Mesenteric fat pad (tissue), 1 donor: Measurements from ENCODE around the gene RSPH4A. TPM values are rescaled to one million over a fixed set of nuclear protein-coding genes. Genes with fewer than 3 reads are reported as not detected.
A peak's percentile ranks its signal among the peaks of the same experiment; 100 is the strongest.
"Not testable (repeated sequence)": the region's sequence is repeated elsewhere in the genome, so short reads cannot be mapped to it uniquely, and the experiment has no call there.

Experiments
- DNase-seq: peaks from one replicate; pipeline ENCODE4 v3.0.0-alpha.2; 2020; ENCODE audit warnings: low spot score
- total RNA-seq: library from RNA; stranded (reverse); fragmentation: NEBNext Ultra II Directional; extraction: Animal tissue kit (Norgen Biotek cat#: 25700); gene quantifications from one replicate; pipeline ENCODE4 v1.2.1, GENCODE V29; 2021
- donor health status: DM: yes; HTN: yes; CAD: no.

RSPH4A gene
- total RNA-seq, 1 donor from 2014 or later: 0.58 TPM

GRCh38 chr6:116625872-116626271 lies 9.6 kb downstream of the RSPH4A start:
- no peak for DNase-seq

DNA sequence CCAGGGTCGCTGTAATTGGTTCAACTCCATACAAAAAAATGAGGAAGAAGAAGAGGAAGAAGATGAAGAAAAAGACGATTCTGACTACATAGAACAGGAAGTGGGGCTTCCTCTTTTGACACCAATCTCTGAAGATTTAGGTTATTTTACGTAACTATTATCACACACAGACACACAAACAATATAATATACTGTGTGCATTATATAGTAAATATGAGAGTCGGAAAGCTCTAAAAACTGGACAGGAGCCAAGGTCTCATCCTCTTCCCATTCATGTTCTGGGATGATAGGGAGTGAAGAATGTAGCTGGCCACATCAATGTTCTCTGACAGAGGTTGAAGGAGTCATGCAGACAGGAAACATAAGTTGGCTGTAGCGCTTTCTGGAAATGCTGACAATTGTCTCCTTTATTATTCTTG lies 13.3 kb downstream of the RSPH4A start:
- DNase-seq: no peak

- no peak for DNase-seq
Observed at GRCh38 chr6:116631379-116631990, 15.2 kb downstream of the RSPH4A start.

DNA sequence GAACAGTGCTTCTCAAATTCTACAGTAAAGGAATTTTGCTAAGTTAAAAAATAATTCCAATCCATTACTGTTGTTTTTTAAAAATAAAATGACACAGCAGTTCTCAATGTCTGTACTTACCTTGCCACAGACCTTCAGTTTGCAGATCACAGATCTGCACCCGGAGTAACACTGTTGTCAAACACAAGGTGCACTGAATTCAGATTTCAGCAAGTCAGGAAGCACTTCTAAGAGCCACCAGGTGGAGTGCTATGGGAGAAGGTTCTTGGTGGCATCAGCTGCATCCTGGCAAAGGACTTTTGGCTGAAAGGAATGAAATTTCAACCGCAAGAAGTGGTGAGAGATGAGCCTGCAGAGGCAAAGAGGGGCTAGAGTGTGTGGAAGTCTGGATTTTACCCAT lies 17.4 kb downstream of the RSPH4A start:
- DNase-seq: no peak

GRCh38 chr6:116648156-116648555 lies 31.9 kb downstream of the RSPH4A start:
- no peak for DNase-seq

DNA sequence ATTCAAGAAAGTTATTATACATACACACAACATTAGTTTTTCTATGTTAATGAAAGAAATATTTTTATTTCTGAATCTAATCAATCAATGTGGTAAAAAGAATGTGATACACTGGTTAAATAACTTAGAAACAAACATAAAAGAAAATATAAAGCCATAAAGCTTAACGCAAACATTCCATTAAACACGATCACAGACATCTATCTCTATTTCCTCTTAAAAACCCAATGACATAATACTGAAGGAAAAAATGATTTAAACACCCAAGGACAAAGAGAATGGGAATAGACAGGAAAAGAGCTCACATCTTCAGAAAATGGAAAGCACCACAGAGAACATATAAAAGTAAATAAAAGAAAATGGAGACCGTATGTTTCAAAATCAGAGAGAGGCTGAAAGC lies 32.9 kb downstream of the RSPH4A start:
- no peak for DNase-seq

- DNase-seq: no peak
Observed at GRCh38 chr6:116651916-116652315, 35.6 kb downstream of the RSPH4A start.

DNA sequence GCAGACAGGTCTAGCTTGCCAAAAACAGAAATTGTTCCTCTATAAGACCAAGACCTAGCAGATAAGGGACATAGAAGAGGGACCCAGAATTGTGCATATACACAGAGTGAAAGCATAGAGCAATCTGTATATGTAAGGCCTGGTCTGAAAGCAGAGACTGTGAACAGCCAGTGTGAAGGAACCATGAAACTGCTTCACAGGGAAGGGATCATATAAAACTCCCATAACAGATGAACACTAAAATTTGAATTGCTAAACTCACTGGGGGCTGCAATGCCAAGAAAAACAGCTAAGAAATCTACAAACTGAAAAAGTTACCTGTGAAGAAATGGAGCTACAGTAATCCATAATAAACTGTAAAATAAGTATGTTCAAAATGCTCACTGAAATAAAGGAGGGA lies 45.3 kb downstream of the RSPH4A start:
- no peak for DNase-seq

DNA sequence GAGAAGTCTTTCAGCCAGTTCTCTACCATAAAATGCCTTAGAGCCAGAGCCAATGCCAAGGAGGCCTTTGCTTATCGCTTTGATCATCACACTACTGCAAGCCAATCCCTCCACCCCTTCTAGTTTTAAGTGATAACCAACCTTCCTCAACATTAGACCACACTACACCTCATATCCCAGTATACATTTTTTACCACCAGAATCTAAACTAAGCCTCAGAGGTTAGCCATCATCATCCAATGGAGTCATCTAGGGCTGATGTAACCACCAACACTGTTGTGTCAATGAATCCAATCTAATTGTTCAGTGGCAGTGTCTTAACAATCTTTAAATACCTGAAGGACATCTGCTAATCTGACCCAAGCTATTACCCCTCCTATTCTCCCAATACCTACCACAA lies 45.9 kb downstream of the RSPH4A start:
- DNase-seq: no peak

DNA sequence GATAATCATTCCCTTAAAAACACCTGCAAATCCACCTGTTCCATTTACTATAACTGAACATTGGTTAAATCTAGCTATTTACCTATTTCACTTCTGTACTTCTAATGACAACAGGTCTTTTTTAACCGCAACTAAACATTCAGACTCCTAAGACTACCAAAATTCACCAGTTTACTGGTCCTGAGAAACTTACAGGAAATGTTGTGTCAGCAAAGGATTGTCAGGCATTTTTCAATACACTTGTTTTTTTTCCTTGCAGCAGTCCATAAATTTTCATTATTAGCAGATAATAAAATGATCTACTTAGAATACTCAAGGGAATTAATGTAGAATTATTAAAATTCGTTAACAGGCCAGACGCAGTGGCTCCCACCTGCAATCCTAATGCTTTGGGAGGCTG lies 47.0 kb downstream of the RSPH4A start:
- no peak for DNase-seq

DNA sequence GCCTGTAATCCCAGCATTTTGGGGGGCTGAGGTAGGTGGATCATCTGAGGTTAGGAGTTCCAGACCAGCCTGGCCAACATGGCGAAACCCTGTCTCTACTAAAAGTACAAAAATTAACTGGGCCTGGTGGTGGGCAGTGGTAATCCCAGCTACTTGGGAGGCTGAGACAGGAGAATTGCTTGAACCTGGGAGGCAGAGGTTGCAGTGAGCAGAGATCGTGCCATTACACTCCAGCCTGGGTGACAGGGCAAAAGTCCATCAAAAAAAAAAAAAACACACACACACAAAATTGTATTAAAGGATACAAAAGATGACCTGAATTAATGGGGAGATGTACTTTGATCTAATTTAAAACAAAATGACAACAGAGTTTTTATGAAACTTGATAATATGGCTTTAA lies 47.9 kb downstream of the RSPH4A start:
- DNase-seq: not testable (repeated sequence)

GRCh38 chr6:116665464-116665863 lies 49.2 kb downstream of the RSPH4A start:
- DNase-seq: no peak

DNA sequence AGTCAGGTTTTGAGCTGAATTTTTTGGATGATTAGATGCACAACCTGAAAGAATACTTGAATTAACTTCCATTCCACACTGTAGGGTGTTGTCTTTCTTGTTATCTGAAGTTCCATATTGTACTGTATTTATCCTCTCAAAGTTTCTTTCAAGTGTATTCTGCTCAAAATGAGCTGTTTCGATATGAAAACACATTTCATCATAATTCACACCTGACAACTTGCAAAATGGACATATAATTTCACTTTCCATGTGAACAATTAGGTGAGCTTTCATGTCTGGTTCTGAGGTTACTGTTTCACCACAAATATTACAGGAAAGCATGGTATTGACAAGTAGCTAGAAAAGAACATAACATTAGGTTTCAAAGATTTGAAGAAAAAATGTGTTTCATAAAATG lies 50.6 kb downstream of the RSPH4A start:
- no peak for DNase-seq

DNA sequence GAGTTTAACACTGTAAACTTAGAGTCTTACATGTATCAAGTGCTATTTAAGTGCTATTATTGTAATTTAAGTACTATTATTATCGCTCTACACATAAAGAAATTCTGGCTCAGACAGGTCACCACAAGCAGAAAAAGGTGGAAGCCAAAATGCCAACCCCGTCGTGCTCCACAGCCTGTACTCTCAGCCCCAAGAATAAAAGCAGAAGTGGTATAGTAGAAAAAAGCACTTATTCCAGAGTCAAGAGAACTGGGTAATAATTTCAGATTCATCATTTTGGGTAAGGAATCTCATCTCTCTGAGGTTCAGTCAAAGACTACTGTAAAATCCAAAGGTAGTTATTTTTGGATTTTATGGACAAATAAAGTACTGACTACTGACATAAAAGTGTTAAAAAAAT lies 51.3 kb downstream of the RSPH4A start:
- DNase-seq: no peak

GRCh38 chr6:116672306-116672705 lies 56.0 kb downstream of the RSPH4A start:
- DNase-seq: no peak

GRCh38 chr6:116676021-116676420 lies 59.7 kb downstream of the RSPH4A start:
- DNase-seq: no peak

DNA sequence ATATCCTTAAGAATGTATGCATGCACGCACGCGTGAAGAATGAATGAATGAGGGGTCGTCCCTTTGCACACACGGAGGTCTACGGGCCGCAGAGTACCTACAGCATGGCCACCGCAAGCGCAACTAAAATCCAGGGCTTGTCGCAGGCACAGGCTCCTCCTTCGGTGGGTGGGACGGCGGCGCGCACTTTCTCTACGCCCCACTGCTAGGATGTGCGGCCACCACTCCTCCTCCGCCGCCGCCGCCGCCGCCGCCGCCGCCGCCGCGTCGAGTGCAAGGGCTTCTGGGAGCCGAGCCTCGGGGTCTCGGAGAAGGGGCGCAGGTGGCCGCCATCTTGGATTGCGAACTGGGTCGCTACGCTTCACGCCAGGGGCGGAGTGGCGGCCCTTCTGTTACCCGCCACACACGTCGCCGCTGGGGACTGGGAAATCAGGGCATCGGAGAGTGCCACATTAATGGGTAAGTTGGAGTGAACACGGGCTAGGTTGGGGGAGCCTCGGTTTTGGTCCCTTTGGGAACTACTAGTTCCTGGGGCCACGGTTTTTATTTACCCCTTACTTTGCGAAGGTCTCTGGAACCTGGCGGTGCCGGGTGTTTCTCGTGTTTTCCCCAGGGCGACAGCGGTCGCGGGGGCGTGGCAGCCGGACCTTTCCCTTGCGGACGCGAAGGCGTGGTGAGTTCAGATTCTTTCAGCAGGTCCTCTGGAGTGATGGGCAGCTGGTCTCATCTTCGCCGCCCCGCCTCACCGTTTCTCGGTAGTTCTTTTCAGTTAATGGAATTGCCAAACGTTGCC lies 64.8 kb downstream of the RSPH4A start, which contains the start of gene KPNA5:
KPNA5 (plus strand) TSS at position 332 of the 793 bp plus-strand sequence; CDS start at position 456, 124 bp downstream.
- peak; percentile 95 for DNase-seq

DNA sequence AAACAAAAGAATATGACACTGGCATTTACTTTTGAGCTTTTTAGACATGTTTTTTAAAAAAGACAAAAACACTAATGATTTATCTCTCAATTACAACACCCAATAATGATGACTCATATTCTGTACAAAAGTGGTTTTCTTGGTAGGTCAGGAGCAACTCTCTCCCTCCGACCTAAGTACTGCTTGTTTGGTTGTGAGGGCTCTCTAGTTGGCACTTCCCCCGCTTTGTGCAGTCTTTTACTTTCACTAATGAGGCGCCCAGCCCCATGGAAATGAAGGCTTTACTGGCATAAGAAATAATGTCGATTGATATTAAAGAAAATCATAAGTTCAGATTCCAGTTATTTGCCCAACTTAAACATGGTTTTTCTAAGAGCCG lies 66.0 kb downstream of the RSPH4A start:
- DNase-seq: no peak

Other genes with a start within 250 kb of the RSPH4A start
- gene DSE, start 245.5 kb upstream of the RSPH4A start, total RNA-seq: 116 TPM
- gene CALHM6, start 155.1 kb upstream of the RSPH4A start, total RNA-seq: 0.77 TPM
- gene CALHM5, start 104.8 kb upstream of the RSPH4A start, total RNA-seq: 2.8 TPM
- gene TRAPPC3L, start 70.8 kb upstream of the RSPH4A start, total RNA-seq: not detected
- not detected for gene CALHM4, start 62.7 kb upstream of the RSPH4A start, total RNA-seq
- gene RWDD1, start 45.0 kb upstream of the RSPH4A start, total RNA-seq: 49.7 TPM
- 9.2 TPM for gene ZUP1, start 52.3 kb downstream of the RSPH4A start, total RNA-seq
- 13.5 TPM for gene KPNA5, start 64.7 kb downstream of the RSPH4A start, total RNA-seq
- gene FAM162B, start 149.2 kb downstream of the RSPH4A start, total RNA-seq: 5.1 TPM
- gene GPRC6A, start 212.6 kb downstream of the RSPH4A start, total RNA-seq: not detected